HEK293 (cell line): ENCODE results near the gene ESRRA.
A peak's percentile ranks its signal among the peaks of the same experiment; 100 is the strongest.

Experiments
- KLF10 ChIP-seq: fragments of 450-650 bp; IDR thresholded peaks from 2 replicates; pipeline ENCODE4 v1.5.1; 2018; ENCODE audit warnings: missing biosample characterization, mild to moderate bottlenecking, missing genetic modification characterization
- KLF7 ChIP-seq: fragments of 450-650 bp; formaldehyde crosslinking; IDR thresholded peaks from 2 replicates; pipeline ENCODE4 v1.5.1; 2016; ENCODE audit warnings: missing biosample characterization, missing genetic modification characterization, borderline replicate concordance
- SP2 ChIP-seq: fragments of 450-650 bp; formaldehyde crosslinking; IDR thresholded peaks from 2 replicates; pipeline ENCODE4 v1.5.1; 2016; ENCODE audit warnings: missing biosample characterization, missing genetic modification characterization
- ZNF335 ChIP-seq: fragments of 450-650 bp; formaldehyde crosslinking; conservative IDR thresholded peaks from 2 replicates; pipeline ENCODE4 v1.5.1; 2016; ENCODE audit warnings: missing biosample characterization, missing genetic modification characterization
- ZNF350 ChIP-seq: fragments of 450-650 bp; formaldehyde crosslinking; IDR thresholded peaks from 2 replicates; pipeline ENCODE4 v1.5.0; 2017; ENCODE audit warnings: missing biosample characterization, mild to moderate bottlenecking, missing genetic modification characterization
- ZNF366 ChIP-seq: fragments of 450-650 bp; formaldehyde crosslinking; conservative IDR thresholded peaks from 2 replicates; pipeline ENCODE4 v1.5.1; 2016; ENCODE audit warnings: missing biosample characterization, missing genetic modification characterization
- ZNF37A ChIP-seq: fragments of 450-650 bp; IDR thresholded peaks from 2 replicates; pipeline ENCODE4 v1.5.1; 2018; ENCODE audit warnings: missing biosample characterization, missing genetic modification characterization
- ZNF555 ChIP-seq: fragments of 450-650 bp; formaldehyde crosslinking; conservative IDR thresholded peaks from 2 replicates; pipeline ENCODE4 v1.5.1; 2017; ENCODE audit warnings: missing biosample characterization, mild to moderate bottlenecking, missing genetic modification characterization, inconsistent platforms
- ZNF600 ChIP-seq: fragments of 450-650 bp; formaldehyde crosslinking; IDR thresholded peaks from 2 replicates; pipeline ENCODE4 v1.5.1; 2016; ENCODE audit warnings: missing biosample characterization, missing genetic modification characterization
- ZNF621 ChIP-seq: fragments of 450-650 bp; formaldehyde crosslinking; IDR thresholded peaks from 2 replicates; pipeline ENCODE4 v1.5.1; 2017; ENCODE audit warnings: missing biosample characterization, missing genetic modification characterization
- ZNF707 ChIP-seq: fragments of 450-650 bp; formaldehyde crosslinking; IDR thresholded peaks from 2 replicates; pipeline ENCODE4 v1.5.1; 2016; ENCODE audit warnings: missing biosample characterization, missing genetic modification characterization
- ZNF785 ChIP-seq: fragments of 450-650 bp; formaldehyde crosslinking; IDR thresholded peaks from 2 replicates; pipeline ENCODE4 v1.5.1; 2016; ENCODE audit warnings: missing biosample characterization, missing genetic modification characterization
- ZNF792 ChIP-seq: fragments of 450-650 bp; formaldehyde crosslinking; IDR thresholded peaks from 2 replicates; pipeline ENCODE4 v1.5.1; 2016; ENCODE audit warnings: missing biosample characterization, missing genetic modification characterization
- ZNF843 ChIP-seq: fragments of 450-650 bp; formaldehyde crosslinking; IDR thresholded peaks from 2 replicates; pipeline ENCODE4 v1.5.1; 2016; ENCODE audit warnings: missing biosample characterization, missing genetic modification characterization
- TF ChIP-seq, protein P1 (sequence below): fragments of 450-650 bp; formaldehyde crosslinking; conservative IDR thresholded peaks from 2 replicates; pipeline ENCODE4 v1.5.1; 2016; ENCODE audit warnings: low read depth, missing biosample characterization, missing genetic modification characterization
- TF ChIP-seq, protein P2 (sequence below): fragments of 450-650 bp; formaldehyde crosslinking; IDR thresholded peaks from 2 replicates; pipeline ENCODE4; 2016; ENCODE audit warnings: missing biosample characterization, missing genetic modification characterization
- TF ChIP-seq, protein P3 (sequence below): fragments of 450-650 bp; formaldehyde crosslinking; IDR thresholded peaks from 2 replicates; pipeline ENCODE4 v1.5.1; 2016; ENCODE audit warnings: missing biosample characterization, missing genetic modification characterization
- TF ChIP-seq, protein P4 (sequence below): fragments of 450-650 bp; formaldehyde crosslinking; IDR thresholded peaks from 2 replicates; pipeline ENCODE4 v1.5.1; 2016; ENCODE audit warnings: missing biosample characterization, missing genetic modification characterization, borderline replicate concordance
- TF ChIP-seq, protein P5 (sequence below): fragments of 450-650 bp; IDR thresholded peaks from 2 replicates; pipeline ENCODE4 v1.5.1; 2018; ENCODE audit warnings: missing biosample characterization, missing genetic modification characterization
- TF ChIP-seq, protein P6 (sequence below): fragments of 450-650 bp; formaldehyde crosslinking; conservative IDR thresholded peaks from 2 replicates; pipeline ENCODE4 v1.5.1; 2016; ENCODE audit warnings: low read depth, missing biosample characterization, missing genetic modification characterization

Gene ESRRA

DNA sequence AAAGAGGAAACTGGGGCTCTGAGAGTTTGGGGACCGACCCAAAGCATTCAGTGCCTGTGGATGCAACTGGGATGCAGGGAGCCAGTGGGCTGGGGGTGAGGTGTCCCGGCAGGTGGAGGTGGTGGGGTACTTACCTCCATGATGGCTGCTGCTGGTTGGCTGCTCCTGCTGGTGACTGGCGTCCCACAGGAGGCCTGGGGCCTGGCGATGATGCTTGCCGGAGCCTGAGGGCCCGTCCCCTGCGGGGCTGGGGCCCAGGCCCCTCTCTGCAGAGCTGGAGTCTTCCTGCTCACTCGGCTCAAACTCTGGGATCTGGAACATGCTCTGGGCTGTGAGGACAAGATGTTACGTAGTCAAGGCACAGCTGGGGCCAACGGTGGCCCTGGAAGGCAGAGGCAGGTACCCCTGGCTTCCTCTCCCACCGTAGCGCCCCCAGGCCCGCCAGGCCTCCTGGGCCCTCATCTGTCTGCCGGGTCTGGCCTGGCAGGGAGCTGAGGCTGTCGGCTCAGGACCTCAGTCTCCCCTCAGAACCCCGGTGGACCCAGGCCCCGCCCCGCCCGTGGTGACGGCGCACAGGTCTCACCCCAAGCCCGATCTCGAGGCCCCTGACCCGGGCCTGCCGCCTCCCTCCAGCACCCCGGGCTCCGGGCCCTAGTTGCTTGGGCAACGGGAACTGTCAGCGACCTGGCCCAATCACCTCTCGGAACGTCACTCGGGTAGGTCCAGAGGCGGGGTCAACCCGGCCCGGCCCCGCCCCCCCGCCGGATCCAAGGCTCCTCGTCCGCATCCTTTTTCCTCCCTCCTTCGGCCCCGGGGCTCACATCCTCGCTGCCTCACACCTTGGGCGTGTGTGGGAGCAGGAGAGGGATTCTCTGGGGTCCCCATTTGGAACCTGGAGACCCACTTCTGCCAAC is 21.0 kb upstream of the ESRRA start, which contains the start of gene BAD (continued):
- no peak for TF ChIP-seq ZNF792 (tag by site-specific recombination)
- TF ChIP-seq ZNF335: peak; percentile 93
- no peak for TF ChIP-seq ZNF555 (tag by site-specific recombination)
- peak; percentile 79 for TF ChIP-seq SP2 (tag by site-specific recombination)
- TF ChIP-seq, protein P1, sequence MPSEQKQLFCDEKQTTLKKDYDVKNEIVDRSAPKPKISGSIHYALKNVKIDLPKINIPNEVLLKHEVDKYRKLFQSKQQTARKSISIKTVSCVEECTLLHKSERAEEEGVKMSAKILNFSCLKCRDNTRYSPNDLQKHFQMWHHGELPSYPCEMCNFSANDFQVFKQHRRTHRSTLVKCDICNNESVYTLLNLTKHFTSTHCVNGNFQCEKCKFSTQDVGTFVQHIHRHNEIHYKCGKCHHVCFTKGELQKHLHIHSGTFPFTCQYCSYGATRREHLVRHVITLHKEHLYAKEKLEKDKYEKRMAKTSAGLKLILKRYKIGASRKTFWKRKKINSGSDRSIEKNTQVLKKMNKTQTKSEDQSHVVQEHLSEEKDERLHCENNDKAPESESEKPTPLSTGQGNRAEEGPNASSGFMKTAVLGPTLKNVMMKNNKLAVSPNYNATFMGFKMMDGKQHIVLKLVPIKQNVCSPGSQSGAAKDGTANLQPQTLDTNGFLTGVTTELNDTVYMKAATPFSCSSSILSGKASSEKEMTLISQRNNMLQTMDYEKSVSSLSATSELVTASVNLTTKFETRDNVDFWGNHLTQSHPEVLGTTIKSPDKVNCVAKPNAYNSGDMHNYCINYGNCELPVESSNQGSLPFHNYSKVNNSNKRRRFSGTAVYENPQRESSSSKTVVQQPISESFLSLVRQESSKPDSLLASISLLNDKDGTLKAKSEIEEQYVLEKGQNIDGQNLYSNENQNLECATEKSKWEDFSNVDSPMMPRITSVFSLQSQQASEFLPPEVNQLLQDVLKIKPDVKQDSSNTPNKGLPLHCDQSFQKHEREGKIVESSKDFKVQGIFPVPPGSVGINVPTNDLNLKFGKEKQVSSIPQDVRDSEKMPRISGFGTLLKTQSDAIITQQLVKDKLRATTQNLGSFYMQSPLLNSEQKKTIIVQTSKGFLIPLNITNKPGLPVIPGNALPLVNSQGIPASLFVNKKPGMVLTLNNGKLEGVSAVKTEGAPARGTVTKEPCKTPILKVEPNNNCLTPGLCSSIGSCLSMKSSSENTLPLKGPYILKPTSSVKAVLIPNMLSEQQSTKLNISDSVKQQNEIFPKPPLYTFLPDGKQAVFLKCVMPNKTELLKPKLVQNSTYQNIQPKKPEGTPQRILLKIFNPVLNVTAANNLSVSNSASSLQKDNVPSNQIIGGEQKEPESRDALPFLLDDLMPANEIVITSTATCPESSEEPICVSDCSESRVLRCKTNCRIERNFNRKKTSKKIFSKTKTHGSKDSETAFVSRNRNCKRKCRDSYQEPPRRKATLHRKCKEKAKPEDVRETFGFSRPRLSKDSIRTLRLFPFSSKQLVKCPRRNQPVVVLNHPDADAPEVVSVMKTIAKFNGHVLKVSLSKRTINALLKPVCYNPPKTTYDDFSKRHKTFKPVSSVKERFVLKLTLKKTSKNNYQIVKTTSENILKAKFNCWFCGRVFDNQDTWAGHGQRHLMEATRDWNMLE: no peak
- TF ChIP-seq ZNF621 (tag by site-specific recombination): no peak
- peak; percentile 95 for TF ChIP-seq ZNF366 (tag by site-specific recombination)
- 0 out of 2 replicates have a peak, but pooled peaks have one; percentile 40 for TF ChIP-seq KLF7 (tag by site-specific recombination)
- TF ChIP-seq, protein P2, sequence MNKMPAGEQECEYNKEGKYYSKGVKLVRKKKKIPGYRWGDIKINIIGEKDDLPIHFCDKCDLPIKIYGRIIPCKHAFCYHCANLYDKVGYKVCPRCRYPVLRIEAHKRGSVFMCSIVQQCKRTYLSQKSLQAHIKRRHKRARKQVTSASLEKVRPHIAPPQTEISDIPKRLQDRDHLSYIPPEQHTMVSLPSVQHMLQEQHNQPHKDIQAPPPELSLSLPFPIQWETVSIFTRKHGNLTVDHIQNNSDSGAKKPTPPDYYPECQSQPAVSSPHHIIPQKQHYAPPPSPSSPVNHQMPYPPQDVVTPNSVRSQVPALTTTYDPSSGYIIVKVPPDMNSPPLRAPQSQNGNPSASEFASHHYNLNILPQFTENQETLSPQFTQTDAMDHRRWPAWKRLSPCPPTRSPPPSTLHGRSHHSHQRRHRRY (tag by site-specific recombination): no peak
- no peak for TF ChIP-seq ZNF843
- TF ChIP-seq ZNF600 (tag by site-specific recombination): peak; percentile 55; the same call in 1 of the 2 replicates
- TF ChIP-seq, protein P3, sequence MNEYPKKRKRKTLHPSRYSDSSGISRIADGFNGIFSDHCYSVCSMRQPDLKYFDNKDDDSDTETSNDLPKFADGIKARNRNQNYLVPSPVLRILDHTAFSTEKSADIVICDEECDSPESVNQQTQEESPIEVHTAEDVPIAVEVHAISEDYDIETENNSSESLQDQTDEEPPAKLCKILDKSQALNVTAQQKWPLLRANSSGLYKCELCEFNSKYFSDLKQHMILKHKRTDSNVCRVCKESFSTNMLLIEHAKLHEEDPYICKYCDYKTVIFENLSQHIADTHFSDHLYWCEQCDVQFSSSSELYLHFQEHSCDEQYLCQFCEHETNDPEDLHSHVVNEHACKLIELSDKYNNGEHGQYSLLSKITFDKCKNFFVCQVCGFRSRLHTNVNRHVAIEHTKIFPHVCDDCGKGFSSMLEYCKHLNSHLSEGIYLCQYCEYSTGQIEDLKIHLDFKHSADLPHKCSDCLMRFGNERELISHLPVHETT: no peak
- no peak for TF ChIP-seq KLF10 (tag by site-specific recombination)
- no peak for TF ChIP-seq ZNF350 (tag by site-specific recombination)
- TF ChIP-seq ZNF37A (tag by site-specific recombination): no peak
- TF ChIP-seq ZNF707: no peak
- TF ChIP-seq, protein P4, sequence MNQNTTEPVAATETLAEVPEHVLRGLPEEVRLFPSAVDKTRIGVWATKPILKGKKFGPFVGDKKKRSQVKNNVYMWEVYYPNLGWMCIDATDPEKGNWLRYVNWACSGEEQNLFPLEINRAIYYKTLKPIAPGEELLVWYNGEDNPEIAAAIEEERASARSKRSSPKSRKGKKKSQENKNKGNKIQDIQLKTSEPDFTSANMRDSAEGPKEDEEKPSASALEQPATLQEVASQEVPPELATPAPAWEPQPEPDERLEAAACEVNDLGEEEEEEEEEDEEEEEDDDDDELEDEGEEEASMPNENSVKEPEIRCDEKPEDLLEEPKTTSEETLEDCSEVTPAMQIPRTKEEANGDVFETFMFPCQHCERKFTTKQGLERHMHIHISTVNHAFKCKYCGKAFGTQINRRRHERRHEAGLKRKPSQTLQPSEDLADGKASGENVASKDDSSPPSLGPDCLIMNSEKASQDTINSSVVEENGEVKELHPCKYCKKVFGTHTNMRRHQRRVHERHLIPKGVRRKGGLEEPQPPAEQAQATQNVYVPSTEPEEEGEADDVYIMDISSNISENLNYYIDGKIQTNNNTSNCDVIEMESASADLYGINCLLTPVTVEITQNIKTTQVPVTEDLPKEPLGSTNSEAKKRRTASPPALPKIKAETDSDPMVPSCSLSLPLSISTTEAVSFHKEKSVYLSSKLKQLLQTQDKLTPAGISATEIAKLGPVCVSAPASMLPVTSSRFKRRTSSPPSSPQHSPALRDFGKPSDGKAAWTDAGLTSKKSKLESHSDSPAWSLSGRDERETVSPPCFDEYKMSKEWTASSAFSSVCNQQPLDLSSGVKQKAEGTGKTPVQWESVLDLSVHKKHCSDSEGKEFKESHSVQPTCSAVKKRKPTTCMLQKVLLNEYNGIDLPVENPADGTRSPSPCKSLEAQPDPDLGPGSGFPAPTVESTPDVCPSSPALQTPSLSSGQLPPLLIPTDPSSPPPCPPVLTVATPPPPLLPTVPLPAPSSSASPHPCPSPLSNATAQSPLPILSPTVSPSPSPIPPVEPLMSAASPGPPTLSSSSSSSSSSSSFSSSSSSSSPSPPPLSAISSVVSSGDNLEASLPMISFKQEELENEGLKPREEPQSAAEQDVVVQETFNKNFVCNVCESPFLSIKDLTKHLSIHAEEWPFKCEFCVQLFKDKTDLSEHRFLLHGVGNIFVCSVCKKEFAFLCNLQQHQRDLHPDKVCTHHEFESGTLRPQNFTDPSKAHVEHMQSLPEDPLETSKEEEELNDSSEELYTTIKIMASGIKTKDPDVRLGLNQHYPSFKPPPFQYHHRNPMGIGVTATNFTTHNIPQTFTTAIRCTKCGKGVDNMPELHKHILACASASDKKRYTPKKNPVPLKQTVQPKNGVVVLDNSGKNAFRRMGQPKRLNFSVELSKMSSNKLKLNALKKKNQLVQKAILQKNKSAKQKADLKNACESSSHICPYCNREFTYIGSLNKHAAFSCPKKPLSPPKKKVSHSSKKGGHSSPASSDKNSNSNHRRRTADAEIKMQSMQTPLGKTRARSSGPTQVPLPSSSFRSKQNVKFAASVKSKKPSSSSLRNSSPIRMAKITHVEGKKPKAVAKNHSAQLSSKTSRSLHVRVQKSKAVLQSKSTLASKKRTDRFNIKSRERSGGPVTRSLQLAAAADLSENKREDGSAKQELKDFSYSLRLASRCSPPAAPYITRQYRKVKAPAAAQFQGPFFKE (tag by site-specific recombination): no peak
- no peak for TF ChIP-seq ZNF785
- TF ChIP-seq, protein P5, sequence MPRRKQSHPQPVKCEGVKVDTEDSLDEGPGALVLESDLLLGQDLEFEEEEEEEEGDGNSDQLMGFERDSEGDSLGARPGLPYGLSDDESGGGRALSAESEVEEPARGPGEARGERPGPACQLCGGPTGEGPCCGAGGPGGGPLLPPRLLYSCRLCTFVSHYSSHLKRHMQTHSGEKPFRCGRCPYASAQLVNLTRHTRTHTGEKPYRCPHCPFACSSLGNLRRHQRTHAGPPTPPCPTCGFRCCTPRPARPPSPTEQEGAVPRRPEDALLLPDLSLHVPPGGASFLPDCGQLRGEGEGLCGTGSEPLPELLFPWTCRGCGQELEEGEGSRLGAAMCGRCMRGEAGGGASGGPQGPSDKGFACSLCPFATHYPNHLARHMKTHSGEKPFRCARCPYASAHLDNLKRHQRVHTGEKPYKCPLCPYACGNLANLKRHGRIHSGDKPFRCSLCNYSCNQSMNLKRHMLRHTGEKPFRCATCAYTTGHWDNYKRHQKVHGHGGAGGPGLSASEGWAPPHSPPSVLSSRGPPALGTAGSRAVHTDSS (tag by site-specific recombination): no peak
- TF ChIP-seq, protein P6, sequence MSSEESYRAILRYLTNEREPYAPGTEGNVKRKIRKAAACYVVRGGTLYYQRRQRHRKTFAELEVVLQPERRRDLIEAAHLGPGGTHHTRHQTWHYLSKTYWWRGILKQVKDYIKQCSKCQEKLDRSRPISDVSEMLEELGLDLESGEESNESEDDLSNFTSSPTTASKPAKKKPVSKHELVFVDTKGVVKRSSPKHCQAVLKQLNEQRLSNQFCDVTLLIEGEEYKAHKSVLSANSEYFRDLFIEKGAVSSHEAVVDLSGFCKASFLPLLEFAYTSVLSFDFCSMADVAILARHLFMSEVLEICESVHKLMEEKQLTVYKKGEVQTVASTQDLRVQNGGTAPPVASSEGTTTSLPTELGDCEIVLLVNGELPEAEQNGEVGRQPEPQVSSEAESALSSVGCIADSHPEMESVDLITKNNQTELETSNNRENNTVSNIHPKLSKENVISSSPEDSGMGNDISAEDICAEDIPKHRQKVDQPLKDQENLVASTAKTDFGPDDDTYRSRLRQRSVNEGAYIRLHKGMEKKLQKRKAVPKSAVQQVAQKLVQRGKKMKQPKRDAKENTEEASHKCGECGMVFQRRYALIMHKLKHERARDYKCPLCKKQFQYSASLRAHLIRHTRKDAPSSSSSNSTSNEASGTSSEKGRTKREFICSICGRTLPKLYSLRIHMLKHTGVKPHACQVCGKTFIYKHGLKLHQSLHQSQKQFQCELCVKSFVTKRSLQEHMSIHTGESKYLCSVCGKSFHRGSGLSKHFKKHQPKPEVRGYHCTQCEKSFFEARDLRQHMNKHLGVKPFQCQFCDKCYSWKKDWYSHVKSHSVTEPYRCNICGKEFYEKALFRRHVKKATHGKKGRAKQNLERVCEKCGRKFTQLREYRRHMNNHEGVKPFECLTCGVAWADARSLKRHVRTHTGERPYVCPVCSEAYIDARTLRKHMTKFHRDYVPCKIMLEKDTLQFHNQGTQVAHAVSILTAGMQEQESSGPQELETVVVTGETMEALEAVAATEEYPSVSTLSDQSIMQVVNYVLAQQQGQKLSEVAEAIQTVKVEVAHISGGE (tag by site-specific recombination): peak; percentile 90
